ENCODE measurements around the gene TMEM39B.
"Not testable (repeated sequence)": the region's sequence is repeated elsewhere in the genome, so short reads cannot be mapped to it uniquely, and the experiment has no call there.

Gene TMEM39B

DNA sequence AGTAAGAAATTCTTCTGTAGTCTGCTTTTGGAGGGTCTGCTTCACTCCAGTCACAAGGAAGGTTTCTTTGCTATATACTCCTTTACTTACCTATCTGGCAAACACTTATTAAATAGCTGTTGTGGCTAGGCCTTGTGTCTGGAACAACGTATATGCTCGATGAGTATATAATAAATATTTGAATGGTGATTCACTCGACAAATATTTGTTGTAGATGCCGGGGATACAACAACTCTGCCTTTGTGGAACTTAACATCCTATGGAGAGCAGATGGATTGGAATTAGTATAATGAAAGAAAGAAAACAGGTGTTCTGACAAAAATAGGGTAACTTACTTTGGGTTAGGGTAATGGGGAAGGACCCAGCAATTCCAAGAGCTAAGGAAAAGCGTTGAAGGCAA lies 66.2 kb downstream of the TMEM39B start:
- H3K4me3 ChIP-seq (ENCODE audit: low read depth, low read length): no peak overlapping the region

DNA sequence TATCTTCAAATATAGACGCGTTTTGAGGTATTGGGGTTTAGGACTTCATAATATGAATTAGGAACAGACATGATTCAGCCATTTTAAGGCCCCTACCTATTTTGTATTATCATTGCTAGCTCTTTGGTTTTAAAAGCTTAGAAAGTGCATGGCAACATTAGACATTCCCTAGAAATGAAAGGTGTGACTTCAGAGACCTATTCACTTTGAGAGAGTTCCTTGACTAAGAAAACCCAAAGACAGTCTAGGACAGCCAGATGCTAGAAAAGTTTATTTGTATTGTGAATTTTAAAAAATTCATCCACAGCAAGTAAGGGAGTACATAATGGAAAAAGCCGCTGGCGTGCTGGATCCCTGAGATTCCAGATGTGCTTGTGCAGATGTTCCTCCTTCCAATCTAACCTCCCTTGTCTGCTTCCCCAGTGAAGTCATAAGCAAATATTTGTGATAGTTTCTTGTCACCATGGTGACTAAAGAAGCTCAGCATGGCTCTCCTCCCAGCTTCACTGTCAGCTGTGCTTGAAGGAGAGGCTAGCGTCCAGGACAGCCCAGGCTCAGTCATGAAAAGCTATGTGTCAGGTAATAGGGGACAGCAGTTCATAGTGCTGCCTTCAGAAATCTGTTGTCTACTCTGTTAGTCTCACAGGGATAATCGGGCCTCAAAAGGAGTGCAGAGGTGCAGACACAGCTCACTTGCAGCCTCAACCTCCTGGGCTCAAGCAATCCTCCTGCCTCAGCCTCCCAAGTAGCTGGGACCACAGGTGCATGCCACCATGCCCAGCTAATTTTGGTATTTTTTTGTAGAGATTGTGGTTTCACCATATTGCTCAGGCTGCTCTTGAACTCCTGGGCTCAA lies 69.9 kb downstream of the TMEM39B start:
- H3K4me3 ChIP-seq (ENCODE audit: low read depth, low read length): no peak overlapping the region
- TF ChIP-seq, protein P1, sequence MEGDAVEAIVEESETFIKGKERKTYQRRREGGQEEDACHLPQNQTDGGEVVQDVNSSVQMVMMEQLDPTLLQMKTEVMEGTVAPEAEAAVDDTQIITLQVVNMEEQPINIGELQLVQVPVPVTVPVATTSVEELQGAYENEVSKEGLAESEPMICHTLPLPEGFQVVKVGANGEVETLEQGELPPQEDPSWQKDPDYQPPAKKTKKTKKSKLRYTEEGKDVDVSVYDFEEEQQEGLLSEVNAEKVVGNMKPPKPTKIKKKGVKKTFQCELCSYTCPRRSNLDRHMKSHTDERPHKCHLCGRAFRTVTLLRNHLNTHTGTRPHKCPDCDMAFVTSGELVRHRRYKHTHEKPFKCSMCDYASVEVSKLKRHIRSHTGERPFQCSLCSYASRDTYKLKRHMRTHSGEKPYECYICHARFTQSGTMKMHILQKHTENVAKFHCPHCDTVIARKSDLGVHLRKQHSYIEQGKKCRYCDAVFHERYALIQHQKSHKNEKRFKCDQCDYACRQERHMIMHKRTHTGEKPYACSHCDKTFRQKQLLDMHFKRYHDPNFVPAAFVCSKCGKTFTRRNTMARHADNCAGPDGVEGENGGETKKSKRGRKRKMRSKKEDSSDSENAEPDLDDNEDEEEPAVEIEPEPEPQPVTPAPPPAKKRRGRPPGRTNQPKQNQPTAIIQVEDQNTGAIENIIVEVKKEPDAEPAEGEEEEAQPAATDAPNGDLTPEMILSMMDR (IDR thresholded peaks at IDR 0.05; ENCODE audit: borderline replicate concordance, insufficient read depth, low read depth, low read length): no peak

More for the DNA sequence above, 66.2 kb downstream of the TMEM39B start:
- TF ChIP-seq, protein P1 (IDR thresholded peaks at IDR 0.05; ENCODE audit: borderline replicate concordance, insufficient read depth, low read depth, low read length): no peak

DNA sequence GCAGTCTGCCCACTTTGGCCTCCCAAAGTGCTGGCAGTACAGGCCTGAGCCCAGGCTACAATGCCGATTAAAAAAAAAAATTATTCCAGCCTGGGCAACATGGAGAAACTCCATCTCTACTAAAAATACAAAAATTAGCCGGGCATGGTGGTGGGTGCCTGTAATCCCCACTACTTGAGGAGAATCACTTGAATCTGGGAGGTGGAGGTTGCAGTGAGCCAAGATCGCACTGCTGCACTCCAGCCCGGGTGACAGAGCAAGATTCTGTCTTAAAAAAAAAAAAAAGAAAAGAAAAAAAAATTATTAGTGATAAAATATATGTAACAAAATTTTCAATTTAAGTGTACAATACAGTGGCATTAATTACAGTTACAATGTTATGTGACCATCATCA lies 70.6 kb downstream of the TMEM39B start:
- H3K4me3 ChIP-seq (ENCODE audit: low read depth, low read length): not testable (repeated sequence)

DNA sequence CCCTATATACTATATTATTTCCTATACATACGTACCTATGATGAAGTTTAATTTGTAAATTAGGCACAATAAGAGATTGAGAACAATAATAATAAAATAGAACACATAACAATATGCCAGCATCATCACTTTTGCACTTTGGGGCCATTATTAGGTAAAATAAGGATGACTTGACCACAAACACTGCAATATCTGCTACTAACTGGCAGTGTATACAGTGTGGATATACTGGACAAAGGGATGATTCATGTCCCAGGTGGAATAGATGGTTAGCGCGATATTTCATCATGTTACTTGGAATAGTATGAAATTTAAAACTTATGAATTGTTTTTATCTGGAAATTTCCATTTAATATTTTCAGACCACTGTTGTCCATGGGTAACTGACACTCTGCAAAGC lies 71.3 kb downstream of the TMEM39B start:
- no peak overlapping the region for H3K4me3 ChIP-seq (ENCODE audit: low read depth, low read length)
- TF ChIP-seq, protein P1 (IDR thresholded peaks at IDR 0.05; ENCODE audit: borderline replicate concordance, insufficient read depth, low read depth, low read length): no peak

DNA sequence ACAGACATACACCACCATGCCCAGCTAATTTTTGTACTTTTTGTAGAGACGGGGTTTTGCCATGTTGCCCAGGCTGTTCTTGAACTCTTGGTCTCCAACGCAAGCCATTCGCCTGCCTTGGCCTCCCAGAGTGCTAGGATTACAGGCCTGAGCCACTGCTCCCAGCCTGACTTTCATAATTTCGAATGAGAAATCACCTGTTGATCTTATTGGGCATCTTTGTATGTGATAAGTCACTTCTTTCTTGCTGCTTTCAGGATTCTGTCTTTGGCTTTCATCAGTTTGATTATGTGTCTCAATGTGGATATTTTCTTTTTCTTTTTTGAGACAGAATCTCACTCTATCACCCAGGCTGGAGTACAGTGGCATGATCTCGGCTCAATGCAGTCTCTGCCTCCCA lies 75.1 kb downstream of the TMEM39B start:
- not testable (repeated sequence) for H3K4me3 ChIP-seq (ENCODE audit: low read depth, low read length)

DNA sequence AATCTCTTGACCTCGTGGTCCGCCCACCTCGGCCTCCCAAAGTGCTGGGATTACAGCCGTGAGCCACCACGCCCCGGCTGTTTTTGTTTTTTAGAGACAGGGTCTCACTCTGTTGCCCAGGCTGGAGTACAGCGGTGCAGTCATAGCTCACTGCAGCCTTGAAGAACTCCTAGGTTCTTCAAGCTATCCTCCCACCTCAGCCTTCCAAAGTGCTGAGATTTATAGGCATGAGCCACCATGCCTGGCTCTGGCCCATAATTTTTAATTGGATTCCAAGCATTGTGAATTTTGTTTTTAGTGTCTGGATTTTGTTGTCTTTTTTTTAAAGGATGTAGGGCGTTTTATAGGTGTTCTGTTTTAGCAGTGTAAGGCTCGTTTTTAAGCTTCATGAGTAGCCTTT lies 78.1 kb downstream of the TMEM39B start:
- no peak overlapping the region for H3K4me3 ChIP-seq (ENCODE audit: low read depth, low read length)
- TF ChIP-seq, protein P1 (IDR thresholded peaks at IDR 0.05; ENCODE audit: borderline replicate concordance, insufficient read depth, low read depth, low read length): no peak

DNA sequence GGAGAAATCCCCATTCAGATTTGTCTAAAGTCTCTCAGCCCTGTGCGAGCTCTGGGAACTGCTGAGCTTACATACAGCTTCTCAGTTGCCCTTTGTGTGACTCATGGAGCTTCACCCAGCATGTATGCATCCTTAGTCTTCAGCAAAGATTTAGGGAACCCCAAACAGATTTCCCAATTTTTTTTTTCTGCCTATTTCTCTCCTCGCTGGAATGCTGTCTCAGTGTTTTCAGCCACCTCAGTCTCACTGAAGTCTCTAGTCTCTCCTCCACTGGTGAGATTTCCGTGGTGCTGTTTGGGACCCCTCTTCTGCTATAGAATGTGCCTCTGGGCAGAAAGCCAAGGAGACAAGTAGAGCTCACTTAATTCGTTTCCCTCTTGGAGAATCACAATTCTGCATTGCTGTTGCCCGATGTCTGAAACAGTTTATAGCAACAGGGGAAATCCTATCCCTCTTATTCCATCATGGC lies 78.6 kb downstream of the TMEM39B start:
- TF ChIP-seq, protein P1 (IDR thresholded peaks at IDR 0.05; ENCODE audit: borderline replicate concordance, insufficient read depth, low read depth, low read length): no peak
- H3K4me3 ChIP-seq (ENCODE audit: low read depth, low read length): no peak overlapping the region
